Measurements from ENCODE around the gene KHSRP. TPM values are rescaled to one million over a fixed set of nuclear protein-coding genes. Genes with fewer than 3 reads are reported as not detected.

KHSRP gene
- total and polyA plus RNA-seq, 10 donors = 35.8 to 174 (median 124) TPM

GRCh38 chr19:6392221-6393073 lies 32.2 kb downstream of the KHSRP start:
- no peaks in the 10 kb centered on the region for H3K9me3 ChIP-seq
- peaks cover 12 to 42% (median 25%) of the 10 kb centered on the region in 6 donors for H3K4me1 ChIP-seq
- TF ChIP-seq POLR2AphosphoS5 (IDR thresholded peaks at IDR 0.05) (no peak), POLR2A (IDR thresholded peaks at IDR 0.05) (no peak)
- TF ChIP-seq, protein P1, sequence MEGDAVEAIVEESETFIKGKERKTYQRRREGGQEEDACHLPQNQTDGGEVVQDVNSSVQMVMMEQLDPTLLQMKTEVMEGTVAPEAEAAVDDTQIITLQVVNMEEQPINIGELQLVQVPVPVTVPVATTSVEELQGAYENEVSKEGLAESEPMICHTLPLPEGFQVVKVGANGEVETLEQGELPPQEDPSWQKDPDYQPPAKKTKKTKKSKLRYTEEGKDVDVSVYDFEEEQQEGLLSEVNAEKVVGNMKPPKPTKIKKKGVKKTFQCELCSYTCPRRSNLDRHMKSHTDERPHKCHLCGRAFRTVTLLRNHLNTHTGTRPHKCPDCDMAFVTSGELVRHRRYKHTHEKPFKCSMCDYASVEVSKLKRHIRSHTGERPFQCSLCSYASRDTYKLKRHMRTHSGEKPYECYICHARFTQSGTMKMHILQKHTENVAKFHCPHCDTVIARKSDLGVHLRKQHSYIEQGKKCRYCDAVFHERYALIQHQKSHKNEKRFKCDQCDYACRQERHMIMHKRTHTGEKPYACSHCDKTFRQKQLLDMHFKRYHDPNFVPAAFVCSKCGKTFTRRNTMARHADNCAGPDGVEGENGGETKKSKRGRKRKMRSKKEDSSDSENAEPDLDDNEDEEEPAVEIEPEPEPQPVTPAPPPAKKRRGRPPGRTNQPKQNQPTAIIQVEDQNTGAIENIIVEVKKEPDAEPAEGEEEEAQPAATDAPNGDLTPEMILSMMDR (IDR thresholded peaks at IDR 0.05 in 8 of 11, conservative IDR thresholded peaks at IDR 0.05 in 3 of 11) = no peak
- WGBS, 5 donors = 5 to 8% (median 7%) methylated on average over 22 to 30 of the region's 30 CpGs
- H3K27ac ChIP-seq = peak overlapping the region; percentile 76 to 96 (median 94)
- DNase-seq = no peak
- peak overlapping the region; percentile 73 to 96 (median 92) for H3K4me3 ChIP-seq
- intact Hi-C loops (cut with DNase I; ENCODE audit: low total_unique reads) = no loop called here
- no peaks in the 10 kb centered on the region for H3K27me3 ChIP-seq (replicated peaks in 1 of 7)
- peaks cover 0 to 45% (median 29%) of the 10 kb centered on the region in 6 donors for H3K36me3 ChIP-seq

DNA sequence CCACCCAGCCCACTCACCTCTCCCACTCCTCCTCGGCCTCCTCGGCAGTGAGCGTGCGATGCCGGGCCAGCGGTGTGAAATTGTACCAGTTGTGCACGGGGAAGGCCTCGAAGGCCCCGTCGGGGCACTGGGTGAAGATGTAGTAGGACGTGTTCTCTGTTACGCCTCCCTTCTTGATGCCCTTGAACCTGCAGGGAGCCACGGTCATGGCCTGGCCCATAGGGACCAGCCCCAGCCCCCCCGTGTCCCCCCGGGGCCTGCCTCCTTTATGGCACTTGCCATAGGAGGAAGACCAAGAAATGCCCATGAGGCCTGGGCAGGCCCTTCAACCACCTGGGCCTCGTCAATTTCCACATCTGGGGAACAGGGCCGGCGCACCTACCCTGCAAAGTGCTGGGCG lies 37.2 kb downstream of the KHSRP start:
- Histone ChIP-seq H3K36me3 (peaks cover 4 to 96% (median 79%) of the 10 kb centered on the region in 6 donors), H3K27me3 (replicated peaks in 1 of 7) (no peaks in the 10 kb centered on the region), H3K9me3 (no peaks in the 10 kb centered on the region), H3K4me3 (no peak overlapping the region), H3K4me1 (peaks cover 9 to 33% (median 15%) of the 10 kb centered on the region in 6 donors), H3K27ac (no peak overlapping the region)
- peak in 1 of 3 donors; percentile 22 for TF ChIP-seq POLR2AphosphoS5 (IDR thresholded peaks at IDR 0.05)
- TF ChIP-seq, protein P1 (IDR thresholded peaks at IDR 0.05 in 8 of 11, conservative IDR thresholded peaks at IDR 0.05 in 3 of 11) = no peak
- WGBS, 5 donors = 95 to 97% (median 96%) methylated on average over 7 to 19 of the region's 19 CpGs
- intact Hi-C loops (cut with DNase I; ENCODE audit: low total_unique reads) = no loop called here
- DNase-seq = no peak

DNA sequence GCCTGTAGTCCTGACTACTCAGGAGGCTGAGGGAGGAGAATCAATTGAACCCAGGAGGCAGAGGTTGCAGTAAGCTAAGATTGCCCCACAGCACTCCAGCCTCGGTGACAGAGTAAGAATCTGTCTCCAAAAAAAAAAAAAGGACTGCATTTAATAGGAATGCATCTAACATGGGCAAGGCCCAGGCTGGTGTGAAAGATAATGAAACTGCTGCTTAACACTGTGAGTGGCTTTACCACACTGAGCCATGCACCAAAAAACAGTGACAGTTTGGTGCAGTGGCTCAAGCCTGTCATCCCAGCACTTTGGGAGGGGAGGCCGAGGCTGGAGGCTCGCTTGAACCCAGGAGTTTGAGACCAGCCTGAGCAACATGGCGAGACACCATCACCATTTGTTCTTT lies 40.2 kb downstream of the KHSRP start:
- Histone ChIP-seq H3K27ac (no peak overlapping the region), H3K4me3 (no peak overlapping the region), H3K9me3 (peaks cover 0 to 5% (median 1%) of the 10 kb centered on the region in 8 donors), H3K36me3 (peaks cover 18 to 100% (median 98%) of the 10 kb centered on the region in 6 donors), H3K4me1 (peaks cover 0 to 3% (median 0%) of the 10 kb centered on the region in 6 donors), H3K27me3 (replicated peaks in 1 of 7) (no peaks in the 10 kb centered on the region)
- DNase-seq = no peak
- WGBS, 5 donors = 90 to 97% (median 93%) methylated on average over 4 of the region's 4 CpGs
- intact Hi-C loops (cut with DNase I; ENCODE audit: low total_unique reads) = no loop called here
- TF ChIP-seq POLR2A (IDR thresholded peaks at IDR 0.05) (no peak), POLR2AphosphoS5 (IDR thresholded peaks at IDR 0.05) (no peak)
- TF ChIP-seq, protein P1 (IDR thresholded peaks at IDR 0.05 in 8 of 11, conservative IDR thresholded peaks at IDR 0.05 in 3 of 11) = no peak

DNA sequence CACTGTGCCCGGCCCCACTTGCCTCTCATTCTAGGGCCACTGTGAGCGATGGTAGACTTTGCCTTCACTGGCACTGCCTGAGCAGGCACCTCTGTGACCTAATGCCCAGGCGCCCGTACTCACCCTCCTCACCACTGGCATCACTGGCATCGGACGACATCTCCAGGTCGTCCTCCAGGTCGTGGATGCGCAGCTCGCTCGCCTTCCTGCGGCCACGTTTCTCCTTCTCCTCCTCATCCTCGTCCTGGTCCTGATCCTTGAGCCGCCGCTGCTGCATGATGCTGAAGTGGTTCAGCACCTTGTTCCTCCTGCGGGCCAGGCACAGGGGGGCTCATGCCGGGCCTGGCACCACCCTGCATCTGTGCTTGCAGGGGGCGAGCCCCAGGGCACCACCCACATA lies 41.4 kb downstream of the KHSRP start:
- no peak for DNase-seq
- H3K27ac ChIP-seq = no peak overlapping the region
- H3K36me3 ChIP-seq = peaks cover 18 to 100% (median 94%) of the 10 kb centered on the region in 6 donors
- WGBS, 5 donors = 93 to 99% (median 94%) methylated on average over 18 to 19 of the region's 19 CpGs
- peak in 1 of 3 donors; percentile 45 for TF ChIP-seq POLR2AphosphoS5 (IDR thresholded peaks at IDR 0.05)
- TF ChIP-seq, protein P1 (IDR thresholded peaks at IDR 0.05 in 8 of 11, conservative IDR thresholded peaks at IDR 0.05 in 3 of 11) = no peak
- H3K27me3 ChIP-seq (replicated peaks in 1 of 7) = no peaks in the 10 kb centered on the region
- H3K9me3 ChIP-seq = peaks cover 0 to 5% (median 1%) of the 10 kb centered on the region in 8 donors
- H3K4me3 ChIP-seq = no peak overlapping the region
- H3K4me1 ChIP-seq = no peaks in the 10 kb centered on the region
- intact Hi-C loops (cut with DNase I; ENCODE audit: low total_unique reads) = no loop called here
